HG02870 (cell line): ENCODE results near the gene TMEM190.

Experiments
- ATAC-seq: cut with Tn5 transposase; IDR thresholded peaks from one replicate; pipeline ENCODE4 v1.9.1; 2021; ENCODE audit warnings: mild to moderate bottlenecking, moderate library complexity; ENCODE audit not compliant: unreplicated experiment

TMEM190 gene

GRCh38 chr19:55350620-55351315, 25.9 kb upstream of the TMEM190 start:
- ATAC-seq, result no peak

- ATAC-seq, result no peak
Measured at GRCh38 chr19:55352040-55352439, 24.6 kb upstream of the TMEM190 start.

GRCh38 chr19:55352549-55353145, 24.0 kb upstream of the TMEM190 start:
- ATAC-seq, result no peak

- ATAC-seq, result no peak
Measured at GRCh38 chr19:55353356-55353802, 23.2 kb upstream of the TMEM190 start.

- no peak for ATAC-seq
Measured at GRCh38 chr19:55353803-55354697, 22.6 kb upstream of the TMEM190 start.

GRCh38 chr19:55354698-55355212, 21.9 kb upstream of the TMEM190 start, which contains the start of gene COX6B2:
TSS of gene COX6B2 (minus strand) at chr19:55354719. CDS start at chr19:55354521, 198 bp downstream.
- ATAC-seq, result no peak

- no peak for ATAC-seq
Measured at GRCh38 chr19:55355213-55355821, 21.3 kb upstream of the TMEM190 start.

GRCh38 chr19:55358493-55358892, 18.1 kb upstream of the TMEM190 start:
- no peak for ATAC-seq

GRCh38 chr19:55358943-55359908, 17.4 kb upstream of the TMEM190 start:
- no peak for ATAC-seq

GRCh38 chr19:55360902-55361301, 15.7 kb upstream of the TMEM190 start:
- no peak for ATAC-seq

GRCh38 chr19:55362174-55362989, 14.2 kb upstream of the TMEM190 start:
- ATAC-seq, result no peak

GRCh38 chr19:55362990-55363716, 13.5 kb upstream of the TMEM190 start, which contains the start of gene GARIN5B:
TSS of gene GARIN5B (minus strand) at chr19:55363260. CDS start at chr19:55363066, 194 bp downstream.
- ATAC-seq, result no peak

- ATAC-seq, result no peak
Measured at GRCh38 chr19:55365245-55365644, 11.4 kb upstream of the TMEM190 start.

- ATAC-seq, result no peak
Measured at GRCh38 chr19:55365964-55366363, 10.7 kb upstream of the TMEM190 start.

GRCh38 chr19:55366790-55367189, 9.8 kb upstream of the TMEM190 start:
- ATAC-seq, result no peak

GRCh38 chr19:55368106-55368505, 8.5 kb upstream of the TMEM190 start:
- no peak for ATAC-seq

GRCh38 chr19:55368701-55369563, 7.7 kb upstream of the TMEM190 start:
- no peak for ATAC-seq
